Activated gamma-delta T cell treated with anti-CD3 and anti-CD28 coated beads, Interleukin-2, amount 50 U/mL, for 16 hours (primary cell): ENCODE results near the gene KCND3.

ENCODE experiments used
- DNase-seq: peaks from one replicate; pipeline ENCODE4 v3.0.0-alpha.2; 2020; ENCODE audit warnings: low read depth

The KCND3 gene

DNA sequence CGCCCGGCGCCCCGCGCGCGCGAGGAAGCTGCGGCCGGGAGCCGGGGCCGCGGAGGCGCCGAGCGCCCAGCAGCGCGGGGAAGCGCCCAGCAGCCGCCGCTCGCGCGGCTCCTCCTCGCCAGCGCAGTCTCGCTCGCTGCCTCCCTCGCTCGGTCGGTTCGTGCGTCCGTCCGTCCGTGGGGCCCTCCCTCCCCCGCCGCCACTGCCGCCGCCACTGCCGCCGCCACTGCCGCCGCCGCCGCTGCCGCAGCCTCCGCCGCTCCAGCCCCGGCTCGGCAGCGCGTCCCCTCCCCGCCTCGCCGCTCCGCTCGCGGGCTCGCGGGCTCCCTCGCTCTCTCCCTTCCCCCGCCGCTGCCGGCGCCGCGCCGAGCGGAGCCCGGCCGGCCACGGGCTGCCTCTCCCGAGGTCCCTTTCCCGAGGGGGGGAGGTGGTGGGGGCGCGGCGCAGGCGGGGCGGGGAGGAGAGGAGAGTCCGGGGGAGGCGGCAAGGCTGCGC is at the start of gene KCND3:
TSS of gene KCND3 (minus strand) at position 138 of the 495 bp plus-strand sequence.
- DNase-seq: no peak

DNA sequence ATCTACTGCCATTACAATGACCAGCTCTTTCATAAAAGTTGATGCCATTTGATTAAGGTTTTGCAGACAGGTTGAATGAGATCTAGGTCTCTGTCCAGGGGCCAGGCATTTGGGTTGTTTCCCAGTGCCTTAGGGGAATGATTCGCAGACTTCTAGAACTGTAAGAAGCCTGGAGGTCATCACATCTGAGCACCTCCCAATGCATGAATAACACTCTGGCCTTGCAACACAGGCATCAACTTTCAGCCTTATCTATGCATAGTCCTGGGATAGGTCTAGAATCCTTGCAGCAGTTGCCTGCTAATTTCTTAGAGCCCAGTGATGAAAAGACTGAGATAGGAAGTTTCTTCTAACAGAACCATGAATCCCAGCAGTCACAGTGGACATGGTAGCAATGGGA is 44.8 kb upstream of the KCND3 start:
- no peak for DNase-seq

DNA sequence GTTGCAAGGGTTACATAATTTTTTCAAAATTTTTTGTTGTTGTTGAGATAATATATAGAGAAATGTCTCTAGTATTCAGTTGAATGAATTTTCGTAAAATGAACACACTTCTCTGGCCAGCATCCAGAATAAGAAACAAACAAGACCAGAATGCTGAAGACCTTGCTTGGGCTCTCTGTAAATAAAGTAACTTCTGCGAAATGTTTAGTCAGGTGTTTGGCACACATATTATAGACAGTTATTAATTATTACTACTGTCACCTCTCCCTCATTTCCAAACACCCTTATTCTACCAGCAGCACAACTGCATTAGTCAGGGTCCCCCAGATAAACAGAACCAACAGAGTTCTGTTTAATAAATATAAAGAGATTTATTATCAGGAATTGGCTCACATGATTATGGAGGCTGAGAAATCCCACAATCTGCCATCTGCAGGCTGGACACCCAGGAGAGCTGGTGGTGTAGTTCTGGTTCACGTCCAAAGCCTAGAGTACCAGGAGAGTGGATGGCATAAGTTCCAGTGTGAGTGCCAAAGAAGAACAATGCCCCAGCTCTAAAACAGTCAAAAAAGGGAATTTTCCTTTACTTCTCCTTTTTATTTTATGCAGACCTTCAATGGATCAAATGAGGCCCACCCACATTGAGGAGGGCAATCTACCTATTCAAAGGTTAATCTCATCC is 44.1 kb upstream of the KCND3 start:
- DNase-seq: no peak

DNA sequence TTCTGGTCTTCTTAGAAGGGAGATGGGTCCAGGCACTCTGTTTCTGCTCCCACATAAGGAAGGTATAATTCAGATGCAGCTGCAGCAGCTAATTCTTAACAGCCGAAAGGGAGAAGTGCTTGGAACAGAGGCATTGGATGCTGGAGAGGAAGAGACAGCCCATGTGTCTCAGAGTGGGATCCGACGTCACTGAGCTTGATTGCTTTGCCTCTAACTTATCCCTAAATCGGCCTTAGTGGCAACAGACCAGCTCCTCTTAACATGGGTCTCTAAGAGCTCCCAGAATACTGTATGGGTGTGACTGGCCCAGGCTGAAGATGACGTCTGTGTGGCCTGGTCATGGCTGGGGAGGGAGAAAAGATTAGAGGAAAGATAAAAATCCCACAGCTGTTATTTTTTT is 40.7 kb upstream of the KCND3 start:
- no peak for DNase-seq

DNA sequence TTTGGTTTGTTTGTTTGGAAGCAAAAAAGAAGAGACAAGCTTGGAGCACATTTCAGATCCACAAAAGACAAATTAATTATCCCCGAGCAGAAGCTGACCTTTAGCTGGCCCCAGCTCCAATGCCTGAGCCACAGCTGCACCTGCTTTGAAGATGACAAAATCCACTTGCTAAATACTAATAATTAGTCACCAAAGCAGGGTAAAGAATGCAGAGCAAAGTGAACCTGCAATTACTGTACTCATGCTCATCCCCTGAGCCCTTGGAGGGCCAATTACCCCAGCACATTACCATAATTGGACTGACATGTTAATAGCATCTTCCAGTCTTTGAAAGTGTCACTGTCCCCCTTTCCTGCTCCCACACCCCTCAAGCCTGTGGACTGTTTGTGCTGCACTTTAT is 38.2 kb upstream of the KCND3 start:
- DNase-seq: no peak

- no peak for DNase-seq
Observed at GRCh38 chr1:112026501-112026900, 37.0 kb upstream of the KCND3 start.

GRCh38 chr1:112026016-112026415 is 36.5 kb upstream of the KCND3 start:
- DNase-seq: no peak

DNA sequence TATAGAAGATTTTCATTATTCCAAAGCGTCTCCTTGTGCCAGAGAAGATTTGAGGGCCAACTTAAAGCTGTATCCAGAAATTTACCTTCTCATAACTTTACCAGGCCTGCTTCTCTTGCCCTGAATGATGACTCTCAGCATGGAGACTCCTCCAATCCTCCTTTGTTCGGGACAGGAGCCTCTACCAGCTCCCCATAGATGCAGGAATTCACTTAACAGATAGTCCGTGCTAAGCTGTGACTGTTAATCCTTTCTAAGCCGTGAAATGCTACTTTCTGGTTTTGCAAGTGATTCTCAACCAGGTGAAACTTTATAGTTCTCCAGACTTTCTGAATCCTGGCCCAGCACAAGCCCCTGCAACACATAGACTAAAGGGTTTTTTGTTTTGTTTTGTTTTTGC is 31.8 kb upstream of the KCND3 start:
- no peak for DNase-seq

DNA sequence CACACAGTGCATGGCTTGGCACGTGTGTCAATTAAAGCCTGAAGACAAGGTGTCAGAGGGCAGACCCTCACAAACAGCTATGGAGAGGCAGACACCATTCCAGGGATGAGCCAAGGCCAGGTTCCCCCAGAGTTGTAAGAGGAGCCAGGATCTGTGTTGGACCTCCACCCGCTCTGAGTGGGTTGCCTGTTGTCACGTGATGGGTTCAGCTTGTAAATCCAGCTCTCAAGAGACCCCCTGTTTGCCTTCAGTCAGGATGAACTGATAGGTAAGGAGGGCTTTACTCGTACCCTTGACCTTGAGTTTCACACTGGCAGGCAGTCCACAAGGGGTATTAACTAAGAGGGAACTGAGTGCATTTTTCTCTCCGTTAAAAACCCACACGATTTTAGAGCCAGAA is 27.7 kb upstream of the KCND3 start:
- no peak for DNase-seq

GRCh38 chr1:112012823-112013222 is 23.4 kb upstream of the KCND3 start:
- DNase-seq: no peak

GRCh38 chr1:112011202-112011601 is 21.7 kb upstream of the KCND3 start:
- DNase-seq: no peak

DNA sequence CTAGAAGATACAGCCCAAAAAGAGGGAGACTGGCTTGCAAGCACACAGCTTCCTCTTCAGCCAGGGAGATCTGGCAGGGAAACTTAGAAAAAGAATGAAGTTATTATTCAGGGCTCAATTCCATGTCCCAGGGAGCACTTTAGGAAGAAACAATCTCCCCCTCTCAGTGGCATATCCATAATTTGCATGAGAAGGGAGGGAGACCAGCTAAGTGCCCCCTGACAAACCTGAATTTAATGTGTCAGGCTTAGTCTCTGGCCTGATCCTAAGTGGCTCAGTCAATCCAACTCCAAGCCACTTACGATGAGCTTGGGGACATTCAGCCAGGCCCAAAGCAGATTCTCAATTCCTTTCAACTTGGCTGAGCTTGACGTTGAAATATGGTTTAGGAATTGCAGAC is 17.7 kb upstream of the KCND3 start:
- DNase-seq: no peak

- DNase-seq: no peak
Observed at GRCh38 chr1:112006416-112007025, 17.1 kb upstream of the KCND3 start.

- no peak for DNase-seq
Observed at GRCh38 chr1:112004076-112004475, 14.6 kb upstream of the KCND3 start.

GRCh38 chr1:112002514-112002913 is 13.0 kb upstream of the KCND3 start:
- no peak for DNase-seq

- no peak for DNase-seq
Observed at GRCh38 chr1:112001436-112001835, 12.0 kb upstream of the KCND3 start.

DNA sequence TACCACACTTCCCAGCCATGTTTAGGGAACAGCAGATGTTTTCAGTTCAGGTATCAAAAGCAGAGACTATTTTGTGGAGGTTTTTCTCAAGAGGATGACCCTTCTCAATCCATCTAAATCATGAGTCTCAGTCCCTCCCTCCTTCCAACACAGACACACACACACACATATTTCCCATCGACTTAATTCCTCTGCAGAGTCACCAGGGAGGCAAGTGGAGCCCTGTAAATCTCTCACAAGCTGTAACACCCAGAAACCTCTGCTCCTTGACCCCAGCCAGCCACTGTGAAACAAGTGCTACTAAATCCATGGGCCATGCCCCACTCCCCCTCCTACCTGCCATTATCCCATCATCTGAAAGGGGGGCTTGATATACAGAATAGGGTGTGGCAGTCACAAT is 10.6 kb upstream of the KCND3 start:
- DNase-seq: no peak

GRCh38 chr1:111998332-111998731 is 8.9 kb upstream of the KCND3 start:
- no peak for DNase-seq

DNA sequence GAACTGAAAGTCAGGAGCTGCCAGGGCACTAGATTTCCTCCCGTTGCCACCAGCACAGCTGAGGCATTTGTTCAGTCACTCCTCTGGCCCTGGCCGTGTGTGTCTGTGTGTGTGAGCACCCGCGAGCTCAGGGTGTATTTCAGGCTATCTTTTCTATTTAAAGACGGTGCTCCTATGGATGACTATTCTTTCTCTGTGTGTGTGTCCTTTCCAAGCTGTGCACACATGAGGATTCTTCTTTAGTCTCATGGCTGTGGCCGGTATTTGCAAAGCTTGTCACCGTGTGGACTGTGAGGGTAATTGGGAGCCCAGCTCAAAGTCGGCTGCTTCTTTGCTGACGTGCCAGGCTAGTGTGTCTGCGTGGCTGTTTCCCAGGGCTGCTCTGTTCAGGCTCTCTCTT is 3.0 kb upstream of the KCND3 start:
- no peak for DNase-seq

DNA sequence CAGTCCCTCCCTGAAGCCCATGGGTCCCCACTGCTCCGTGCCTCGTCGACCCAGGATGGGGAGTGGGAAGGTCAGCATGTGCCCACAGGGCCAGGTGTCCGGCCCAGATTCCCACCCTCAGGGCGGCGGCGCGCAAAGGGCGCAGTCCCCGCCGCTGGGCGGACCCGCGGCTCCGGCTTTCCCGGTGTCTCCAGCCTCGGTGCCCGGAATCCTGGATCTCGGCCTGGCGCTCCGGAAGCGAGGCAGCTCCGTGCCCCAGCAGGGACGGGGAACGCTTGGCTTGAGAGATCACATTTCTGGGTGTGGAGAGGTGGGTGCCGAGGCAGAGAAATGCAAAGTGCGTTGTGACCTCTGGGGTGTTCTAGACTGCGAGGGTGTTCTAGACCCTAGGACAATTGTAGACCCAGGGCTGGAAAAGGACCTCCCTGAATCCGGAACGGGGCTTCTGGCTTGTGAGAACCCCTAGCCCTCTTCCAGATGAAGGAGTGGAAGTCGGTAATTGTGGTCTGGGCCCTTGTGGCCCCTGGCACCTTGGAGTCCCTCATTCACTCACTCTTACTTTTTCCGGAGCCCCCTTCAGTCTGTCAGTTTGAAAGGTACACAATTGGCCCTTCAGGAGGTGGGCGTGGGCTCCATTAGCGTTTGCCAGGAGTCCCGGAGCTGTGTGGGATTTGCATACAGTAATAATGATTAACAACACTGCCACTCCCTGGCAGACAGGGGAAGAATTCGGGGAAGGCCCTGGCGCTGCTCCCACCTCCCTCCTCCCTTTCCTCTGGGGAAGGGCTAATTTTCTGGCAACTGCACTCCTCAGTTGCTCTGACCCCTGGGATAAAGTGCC is 1.6 kb upstream of the KCND3 start:
- DNase-seq: no peak

- no peak for DNase-seq
Observed at GRCh38 chr1:111990026-111990877, 784 bp upstream of the KCND3 start.
